ENCODE data around the gene DNAJC19.

The DNAJC19 gene

DNA sequence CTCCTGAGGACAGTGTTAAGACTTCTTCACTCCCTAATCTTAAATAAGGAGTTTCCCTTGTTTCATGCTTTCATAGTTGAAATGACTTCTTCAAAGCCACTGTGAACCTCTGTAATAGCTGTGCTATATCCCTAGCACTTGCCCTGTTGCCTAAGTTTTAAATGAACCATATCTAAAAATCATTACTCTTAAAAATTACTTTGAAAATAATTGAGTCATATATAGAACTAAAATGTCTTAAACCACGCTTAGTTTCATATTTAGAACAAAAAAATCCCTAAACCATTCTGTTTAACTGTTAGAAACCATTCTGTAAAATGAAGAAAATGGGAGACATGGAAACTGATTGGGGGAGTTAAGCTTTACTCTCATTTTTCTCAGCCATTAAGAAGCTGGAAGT is 29.8 kb downstream of the DNAJC19 start:
- no peak for DNase-seq

- no peak for DNase-seq
Observed at GRCh38 chr3:180947761-180948390, 41.7 kb downstream of the DNAJC19 start.

DNA sequence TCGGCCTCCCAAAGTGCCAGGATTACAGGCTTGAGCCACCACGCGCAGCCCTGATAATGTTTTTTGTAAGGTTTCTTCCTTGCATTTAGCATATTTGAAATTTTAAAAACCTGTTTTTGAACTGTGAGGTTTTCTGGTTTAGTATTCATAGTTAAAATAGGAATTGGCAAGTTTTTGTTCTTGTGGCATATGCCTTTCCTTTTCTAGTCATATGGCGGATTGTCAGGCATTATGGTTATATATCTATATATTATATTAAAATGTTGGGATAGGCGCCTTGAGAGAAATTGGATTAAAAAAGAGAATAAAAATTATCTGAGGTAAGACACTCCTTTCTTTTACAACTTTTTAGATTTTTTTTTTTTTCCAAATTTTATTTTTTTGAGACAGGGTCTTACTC is 48.7 kb downstream of the DNAJC19 start:
- DNase-seq = no peak

GRCh38 chr3:180934638-180935037 is 54.9 kb downstream of the DNAJC19 start:
- DNase-seq = no peak
